Melanocyte of skin (primary cell): ENCODE data around the gene TSPAN19. TPM values are rescaled to one million over a fixed set of nuclear protein-coding genes. Genes with fewer than 3 reads are reported as not detected.

Experiments
- total RNA-seq, 2 donors: library from RNA; depleted of rRNA; stranded (reverse); fragments of >200 nt; gene quantifications; 2 replicates each; pipeline ENCODE4 v1.2.3, GENCODE V29; 2012

The TSPAN19 gene
- total RNA-seq, result under 1 TPM; 0.33 to 0.34 TPM

GRCh38 chr12:85036234-85036707 lies at the start of gene TSPAN19, which contains the start of gene LRRIQ1:
Gene TSPAN19 (minus strand): TSS chr12:85036277. CDS start chr12:85029946, 6,331 bp downstream.
Gene LRRIQ1 (plus strand): TSS chr12:85036351. CDS start chr12:85038177, 1,826 bp downstream.

Other genes with a start within 250 kb of the TSPAN19 start
- gene SLC6A15, start 123.5 kb downstream of the TSPAN19 start, total RNA-seq, result 10 to 100 TPM; 53.3 to 56.8 TPM
- under 1 TPM; 0.67 to 0.69 TPM for gene LRRIQ1, start 74 bp upstream of the TSPAN19 start, total RNA-seq
- gene ALX1, start 243.9 kb upstream of the TSPAN19 start, total RNA-seq, result 10 to 100 TPM; 39.0 to 48.9 TPM